HG03025 (cell line): ENCODE results near the gene KRTAP12-4.
"Not testable (repeated sequence)": the region's sequence is repeated elsewhere in the genome, so short reads cannot be mapped to it uniquely, and the experiment has no call there.

ENCODE experiments used
- ATAC-seq: cut with Tn5 transposase; IDR thresholded peaks from one replicate; pipeline ENCODE4 v1.9.1; 2021; ENCODE audit warnings: mild to moderate bottlenecking, moderate library complexity; ENCODE audit not compliant: unreplicated experiment, low FRiP score

The KRTAP12-4 gene

GRCh38 chr21:44658541-44658910, 4.1 kb upstream of the KRTAP12-4 start:
- no peak for ATAC-seq

GRCh38 chr21:44657635-44658540, 3.4 kb upstream of the KRTAP12-4 start, which contains the start of gene KRTAP12-3:
Gene KRTAP12-3 (plus strand): TSS chr21:44657932. CDS start chr21:44657980, 48 bp downstream.
- no peak for ATAC-seq

- no peak for ATAC-seq
These were observed 2.4 kb upstream of the KRTAP12-4 start for GRCh38 chr21:44656868-44657267.

- ATAC-seq, result no peak
These were observed 543 bp downstream of the KRTAP12-4 start for GRCh38 chr21:44653656-44654575.

- ATAC-seq, result no peak
These were observed 1.3 kb downstream of the KRTAP12-4 start for GRCh38 chr21:44653123-44653522.

- no peak for ATAC-seq
These were observed 3.3 kb downstream of the KRTAP12-4 start for GRCh38 chr21:44650973-44651675.

- no peak for ATAC-seq
These were observed 4.0 kb downstream of the KRTAP12-4 start for GRCh38 chr21:44650265-44650972.

- ATAC-seq, result no peak
These were observed 4.8 kb downstream of the KRTAP12-4 start for GRCh38 chr21:44649521-44650100.

GRCh38 chr21:44648557-44649311, 5.7 kb downstream of the KRTAP12-4 start:
- ATAC-seq, result no peak

- no peak for ATAC-seq
These were observed 7.3 kb downstream of the KRTAP12-4 start for GRCh38 chr21:44647222-44647552.

GRCh38 chr21:44646366-44647221, 7.9 kb downstream of the KRTAP12-4 start, which contains the start of gene KRTAP10-11:
Gene KRTAP10-11 (plus strand): TSS chr21:44646414. CDS start chr21:44646459, 45 bp downstream.
- not testable (repeated sequence) for ATAC-seq

- no peak for ATAC-seq
These were observed 9.6 kb downstream of the KRTAP12-4 start for GRCh38 chr21:44644878-44645277.

- no peak for ATAC-seq
These were observed 10.6 kb downstream of the KRTAP12-4 start for GRCh38 chr21:44643741-44644310.

GRCh38 chr21:44640761-44641160, 13.7 kb downstream of the KRTAP12-4 start:
- no peak for ATAC-seq

GRCh38 chr21:44639331-44639655, 15.2 kb downstream of the KRTAP12-4 start:
- no peak for ATAC-seq

- ATAC-seq, result not testable (repeated sequence)
These were observed 15.7 kb downstream of the KRTAP12-4 start for GRCh38 chr21:44638506-44639330.

GRCh38 chr21:44637851-44638348, 16.6 kb downstream of the KRTAP12-4 start:
- ATAC-seq, result not testable (repeated sequence)
